ENCODE data around the gene IL1RL1.

DNA sequence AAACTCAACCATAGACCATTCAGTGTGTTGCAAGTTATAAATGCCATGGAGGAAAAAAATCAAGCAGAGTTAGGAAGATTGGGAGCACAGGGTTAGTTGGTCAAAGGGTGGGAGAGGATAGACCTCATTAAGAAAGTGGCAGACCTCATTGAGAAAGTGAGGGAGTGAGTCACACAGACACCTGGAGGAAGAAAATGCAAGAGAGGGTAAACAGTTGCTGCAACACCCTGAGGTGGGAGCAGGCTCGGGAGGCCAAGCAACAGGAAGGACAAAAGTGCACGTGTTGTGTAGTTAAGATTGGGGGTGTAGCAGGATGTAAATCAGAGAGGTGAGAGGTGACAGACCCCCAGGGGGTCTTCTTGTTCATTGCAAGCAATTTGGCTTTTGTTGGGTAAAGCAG lies 6.4 kb downstream of the IL1RL1 start:
- TF ChIP-seq, protein P1, sequence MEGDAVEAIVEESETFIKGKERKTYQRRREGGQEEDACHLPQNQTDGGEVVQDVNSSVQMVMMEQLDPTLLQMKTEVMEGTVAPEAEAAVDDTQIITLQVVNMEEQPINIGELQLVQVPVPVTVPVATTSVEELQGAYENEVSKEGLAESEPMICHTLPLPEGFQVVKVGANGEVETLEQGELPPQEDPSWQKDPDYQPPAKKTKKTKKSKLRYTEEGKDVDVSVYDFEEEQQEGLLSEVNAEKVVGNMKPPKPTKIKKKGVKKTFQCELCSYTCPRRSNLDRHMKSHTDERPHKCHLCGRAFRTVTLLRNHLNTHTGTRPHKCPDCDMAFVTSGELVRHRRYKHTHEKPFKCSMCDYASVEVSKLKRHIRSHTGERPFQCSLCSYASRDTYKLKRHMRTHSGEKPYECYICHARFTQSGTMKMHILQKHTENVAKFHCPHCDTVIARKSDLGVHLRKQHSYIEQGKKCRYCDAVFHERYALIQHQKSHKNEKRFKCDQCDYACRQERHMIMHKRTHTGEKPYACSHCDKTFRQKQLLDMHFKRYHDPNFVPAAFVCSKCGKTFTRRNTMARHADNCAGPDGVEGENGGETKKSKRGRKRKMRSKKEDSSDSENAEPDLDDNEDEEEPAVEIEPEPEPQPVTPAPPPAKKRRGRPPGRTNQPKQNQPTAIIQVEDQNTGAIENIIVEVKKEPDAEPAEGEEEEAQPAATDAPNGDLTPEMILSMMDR (IDR thresholded peaks at IDR 0.05; ENCODE audit: poor library complexity, severe bottlenecking), result no peak
- TF ChIP-seq TAF1 (IDR thresholded peaks at IDR 0.05; ENCODE audit: low read depth) (no peak), EZH2 (IDR thresholded peaks at IDR 0.05; ENCODE audit: borderline replicate concordance, insufficient read depth, low read length, poor library complexity, severe bottlenecking) (no peak), SMC3 (conservative IDR thresholded peaks at IDR 0.05; ENCODE audit: poor library complexity) (no peak), POLR2AphosphoS5 (IDR thresholded peaks at IDR 0.05) (no peak), MXI1 (conservative IDR thresholded peaks at IDR 0.05; ENCODE audit: poor library complexity, severe bottlenecking) (no peak), RAD21 (conservative IDR thresholded peaks at IDR 0.05) (no peak)
